PC-9 (cell line): ENCODE measurements around the gene NAA10. TPM values are rescaled to one million over a fixed set of nuclear protein-coding genes. Genes with fewer than 3 reads are reported as not detected.

Source experiments
- BruUV-seq: library from RNA; stranded (reverse); fragments of 400-500 nt; replicated peaks from 2 replicates; lab custom pipeline; 2021; lab: Mats Ljungman, UMichigan
- CTCF ChIA-PET: fragments of 300-600 bp; sonication (Branson Sonifier 250); formaldehyde crosslinking; loops from one replicate; lab custom pipeline; 2022; ENCODE audit warnings: antibody characterized with exemption; lab: Charles Lee
- POLR2A ChIA-PET: fragments of 300-600 bp; sonication (Branson Sonifier 250); formaldehyde crosslinking; loops from one replicate; lab custom pipeline; 2022; ENCODE audit warnings: antibody characterized with exemption; ENCODE audit not compliant: unreplicated experiment; lab: Charles Lee
- DNase-seq, 2 experiments: peaks; one replicate each; pipeline versions ENCODE4 v3.0.0 to v3.0.0-alpha.2; 2015 to 2022; ENCODE audit warnings: mixed read lengths in 1 of 2
- H2AFZ ChIP-seq: fragments of 200-600 bp; sonication (generic); 2 replicates; pipeline ENCODE4 v1.8.1; 2017; ENCODE audit warnings: antibody characterized with exemption
- H3F3A ChIP-seq: fragments of 200-600 bp; sonication (generic); 2 replicates; pipeline ENCODE4 v1.8.1; 2017; ENCODE audit warnings: antibody characterized with exemption, mild to moderate bottlenecking, low read depth; ENCODE audit not compliant: insufficient read depth
- H3K27ac ChIP-seq: fragments of 200-600 bp; sonication (generic); 2 replicates; pipeline ENCODE4 v1.6.1; 2016; ENCODE audit warnings: mixed run types
- H3K27me3 ChIP-seq: fragments of 200-600 bp; sonication (generic); 2 replicates; pipeline ENCODE4 v1.6.1; 2016; ENCODE audit warnings: low read depth, mixed run types; ENCODE audit not compliant: insufficient read depth
- H3K36me3 ChIP-seq: fragments of 200-600 bp; sonication (generic); 2 replicates; pipeline ENCODE4 v1.6.1; 2016; ENCODE audit warnings: low read depth, mixed run types
- H3K4me1 ChIP-seq: fragments of 200-600 bp; sonication (generic); replicated peaks from 2 replicates; pipeline ENCODE4 v1.6.1; 2016; ENCODE audit warnings: mixed run types; ENCODE audit not compliant: insufficient read depth
- H3K4me2 ChIP-seq: fragments of 200-600 bp; sonication (generic); 2 replicates; pipeline ENCODE4 v1.6.1; 2017; ENCODE audit warnings: mixed run types
- H3K4me3 ChIP-seq: fragments of 200-600 bp; sonication (generic); 2 replicates; pipeline ENCODE4 v1.6.1; 2016; ENCODE audit warnings: mixed run types
- H3K79me2 ChIP-seq: fragments of 200-600 bp; sonication (generic); 2 replicates; pipeline ENCODE4 v1.6.1; 2017; ENCODE audit warnings: low read depth, mixed run types
- H3K9me2 ChIP-seq: fragments of 200-600 bp; sonication (generic); 2 replicates; pipeline ENCODE4 v1.8.1; 2017; ENCODE audit warnings: mild to moderate bottlenecking; ENCODE audit not compliant: insufficient read depth
- H3K9me3 ChIP-seq: fragments of 200-600 bp; sonication (generic); 2 replicates; pipeline ENCODE4 v1.8.1; 2016; ENCODE audit warnings: low read depth; ENCODE audit not compliant: insufficient read depth
- H4K20me1 ChIP-seq: fragments of 200-600 bp; sonication (generic); 2 replicates; pipeline ENCODE4 v1.8.1; 2017; ENCODE audit not compliant: insufficient read depth
- CTCF ChIP-seq: fragments of 200-600 bp; sonication (generic); conservative IDR thresholded peaks from 2 replicates; pipeline ENCODE4 v1.6.1; 2017; ENCODE audit warnings: mixed run types, antibody characterized with exemption, mild to moderate bottlenecking, moderate library complexity
- EZH2 ChIP-seq: fragments of 200-600 bp; sonication (generic); IDR thresholded peaks from 2 replicates; pipeline ENCODE4 v1.8.0; 2017; ENCODE audit warnings: antibody characterized with exemption, low read depth
- intact Hi-C: fragments of 100-400 bp; cut with micrococcal nuclease; formaldehyde crosslinking; loops from one replicate; pipeline ENCODE4 v1.10.0; 2022; ENCODE audit not compliant: unreplicated experiment
- total RNA-seq: library from RNA; stranded (reverse); gene quantifications from 2 replicates; pipeline ENCODE4 v1.2.3, GENCODE V29; 2021

Gene NAA10
- total RNA-seq, 1 experiment from 2014 or later: 181 TPM

DNA sequence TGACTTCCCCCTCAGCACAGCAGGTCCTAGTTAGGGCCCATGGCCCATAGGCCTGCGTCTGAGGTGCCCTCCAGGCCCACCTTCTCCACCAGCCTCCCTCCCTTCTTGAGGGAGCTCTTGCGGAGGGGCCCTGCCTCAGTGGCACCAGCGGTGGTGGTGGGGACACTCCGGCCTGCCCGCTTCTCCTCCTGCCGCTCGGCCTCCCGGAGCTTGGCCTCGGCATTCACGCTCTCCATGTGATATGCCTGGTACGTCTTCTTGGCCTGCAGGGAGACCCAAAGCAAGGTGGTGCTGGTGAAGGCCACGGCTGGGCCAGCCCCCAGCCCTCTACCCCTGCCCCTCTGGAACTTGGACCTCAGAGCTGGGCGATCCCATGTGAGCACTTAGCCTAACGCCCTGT, 14.3 kb downstream of the NAA10 start:
- no peaks in the 10 kb centered on the region for H3K9me3 ChIP-seq
- no peak overlapping the region for H3K4me2 ChIP-seq
- no peaks in the 10 kb centered on the region for H3K36me3 ChIP-seq
- no peak for DNase-seq
- no peaks in the 10 kb centered on the region for H3K9me2 ChIP-seq
- BruUV-seq: no TSS peak
- no peak overlapping the region for H2AFZ ChIP-seq
- no peaks in the 10 kb centered on the region for H4K20me1 ChIP-seq
- no peaks in the 10 kb centered on the region for H3K79me2 ChIP-seq
- ChIA-PET CTCF (no interaction called here), POLR2A (no interaction called here)
- H3K27me3 ChIP-seq: no peaks in the 10 kb centered on the region
- no peak overlapping the region for H3K27ac ChIP-seq
- intact Hi-C loops: no loop called here
- no peaks in the 10 kb centered on the region for H3K4me1 ChIP-seq
- TF ChIP-seq EZH2 (no peak), CTCF (no peak)
- no peak overlapping the region for H3K4me3 ChIP-seq
- no peaks in the 10 kb centered on the region for H3F3A ChIP-seq

DNA sequence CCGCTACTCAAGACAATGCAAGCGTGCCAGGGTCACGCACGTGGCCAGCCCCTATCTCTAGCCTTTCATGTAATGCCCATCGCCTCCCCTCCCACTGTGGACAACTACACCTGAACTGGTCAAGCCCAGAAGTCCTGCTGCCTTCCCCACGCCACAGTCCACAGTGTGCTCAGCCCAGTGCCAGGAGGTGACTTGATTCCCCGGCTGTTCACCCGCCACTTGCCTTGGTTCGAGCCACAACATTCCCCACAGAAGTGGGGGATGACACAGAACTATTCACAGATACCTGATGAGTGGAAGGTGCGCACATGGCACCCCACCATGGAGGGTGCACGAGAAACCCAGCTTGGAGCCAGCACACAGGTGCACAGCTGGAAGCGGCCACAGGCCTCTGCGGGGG, 15.6 kb downstream of the NAA10 start:
- Histone ChIP-seq H3K4me1 (no peaks in the 10 kb centered on the region), H3K9me2 (no peaks in the 10 kb centered on the region), H3K4me2 (no peak overlapping the region), H3K27ac (no peak overlapping the region), H3K9me3 (no peaks in the 10 kb centered on the region), H3K36me3 (no peaks in the 10 kb centered on the region), H3F3A (no peaks in the 10 kb centered on the region), H3K79me2 (no peaks in the 10 kb centered on the region), H2AFZ (no peak overlapping the region), H4K20me1 (no peaks in the 10 kb centered on the region), H3K4me3 (no peak overlapping the region), H3K27me3 (no peaks in the 10 kb centered on the region)
- CTCF ChIA-PET: no interaction called here
- POLR2A ChIA-PET: no interaction called here
- intact Hi-C loops: no loop called here
- BruUV-seq: no TSS peak
- no peak for TF ChIP-seq EZH2
- TF ChIP-seq CTCF: no peak
- no peak for DNase-seq

GRCh38 chrX:153917869-153918268, 17.0 kb downstream of the NAA10 start:
- Histone ChIP-seq H3K27me3 (no peaks in the 10 kb centered on the region), H3K36me3 (no peaks in the 10 kb centered on the region), H3K4me2 (no peak overlapping the region), H4K20me1 (no peaks in the 10 kb centered on the region), H3K9me2 (no peaks in the 10 kb centered on the region), H3K9me3 (no peaks in the 10 kb centered on the region), H3K27ac (no peak overlapping the region), H3F3A (no peaks in the 10 kb centered on the region), H3K79me2 (no peaks in the 10 kb centered on the region), H3K4me3 (no peak overlapping the region), H3K4me1 (no peaks in the 10 kb centered on the region), H2AFZ (no peak overlapping the region)
- ChIA-PET CTCF (interaction anchor here (0.6 kb wide), 1 partner anchor 30 kb away, joined by 4 read pairs; no protein-coding TSS in a partner anchor), POLR2A (interaction anchor here (0.7 kb wide), 1 partner anchor 8 kb away, joined by 7 read pairs; no protein-coding TSS in a partner anchor)
- intact Hi-C loops: no loop called here
- DNase-seq: no peak
- TF ChIP-seq EZH2: no peak
- TF ChIP-seq CTCF: no peak
- no TSS peak for BruUV-seq
